ENCODE data around the gene BAIAP2L1. TPM values are rescaled to one million over a fixed set of nuclear protein-coding genes. Genes with fewer than 3 reads are reported as not detected.

BAIAP2L1 gene
- total and polyA plus RNA-seq, 9 of the 15 experiments (the other 6 are each of a cell fraction or from before 2014, with no cell fraction given), result 4.2 to 29.8 (median 15.5) TPM

GRCh38 chr7:98286093-98286539, 114.8 kb downstream of the BAIAP2L1 start:
- CTCF ChIA-PET (ENCODE audit: low intra/inter-chr PET ratio), result no interaction called here
- 16% methylated on average over 13 of the region's 14 CpGs for WGBS (ENCODE audit: insufficient coverage, low coverage, missing lambda C conversion rate)
- Histone ChIP-seq H3K9ac (ENCODE audit: insufficient read depth in 1 of 2, low read depth in 2 of 2, low read length in 2 of 2) (peak overlapping the region in 1 of 2 experiments; percentile 88; a peak in 2 of 4 replicates), H4K20me1 (replicated peaks; ENCODE audit: control insufficient read depth, insufficient read depth, low read length) (peaks cover 5% of the 10 kb centered on the region; the same call in 1 of the 2 replicates), H2AFZ (ENCODE audit: low read depth, low read length) (no peak overlapping the region), H3K79me2 (ENCODE audit: control insufficient read depth, insufficient read depth, low read length) (peaks cover 21% of the 10 kb centered on the region), H3K27me3 (ENCODE audit: control insufficient read depth in 2 of 2, insufficient read depth in 2 of 2, low read length in 2 of 2) (peaks cover 0 to 40% of the 10 kb centered on the region in 2 experiments; a peak in 2 of 5 replicates), H3K9me1 (ENCODE audit: control insufficient read depth, insufficient read depth, low read length) (no peaks in the 10 kb centered on the region), H3K4me3 (no peak overlapping the region), H3K36me3 (ENCODE audit: control insufficient read depth, insufficient read depth, low read length) (peaks cover 26% of the 10 kb centered on the region; the same call in 2 of the 3 replicates), H3K4me2 (ENCODE audit: insufficient read depth, low read length) (no peak overlapping the region), H3K9me3 (replicated peaks; ENCODE audit: control insufficient read depth, insufficient read depth, low read depth, low read length) (no peaks in the 10 kb centered on the region), H3K4me1 (replicated peaks in 1 of 2; ENCODE audit: control insufficient read depth in 2 of 2, insufficient read depth in 2 of 2, low read length in 2 of 2) (peaks cover 9 to 70% of the 10 kb centered on the region in 2 experiments; a peak in 4 of 5 replicates), H3K27ac (ENCODE audit: extremely low read depth, low read depth, low read length) (0 out of 3 replicates have a peak overlapping the region, but pooled peaks have one; percentile 16)
- POLR2A ChIA-PET, result interaction anchor here (1.6 kb wide), 2 partner anchors 50 to 52 kb away, joined by 5 to 8 read pairs; no protein-coding TSS in a partner anchor
- in situ Hi-C loops (cut with MboI) (no loop called here), intact Hi-C loops (cut with micrococcal nuclease) (no loop called here)
- ATAC-seq (peak; percentile 23), FAIRE-seq (no peak), DNase-seq (ENCODE audit: extremely low read depth in 1 of 4, low spot score in 3 of 4) (peak in 3 of 4 experiments; percentile 32 to 41 (median 37))
- no TSS peak for BruUV-seq (replicated peaks)
- TF ChIP-seq CBX1 (IDR thresholded peaks at IDR 0.05; ENCODE audit: low read depth) (0 out of 2 replicates have a peak, but pooled peaks have one; percentile 21), FIP1L1 (IDR thresholded peaks at IDR 0.05; ENCODE audit: low read depth, low read length, poor library complexity, severe bottlenecking) (no peak), CREB1 (IDR thresholded peaks at IDR 0.05) (no peak), CREB1 (CRISPR knock-in tag; IDR thresholded peaks at IDR 0.05) (peak; percentile 33; the same call in 1 of the 2 replicates), ZMIZ1 (IDR thresholded peaks at IDR 0.05; ENCODE audit: low read depth in 2 of 2, low read length in 2 of 2) (no peak), FOXJ3 (CRISPR knock-in tag; IDR thresholded peaks at IDR 0.05) (no peak), MYC (IDR thresholded peaks at IDR 0.05; ENCODE audit: low read depth, low read length) (peak; percentile 86), MYC (CRISPR knock-in tag; IDR thresholded peaks at IDR 0.05; ENCODE audit: borderline replicate concordance, low read depth) (no peak), HMGN3 (IDR thresholded peaks at IDR 0.05; ENCODE audit: borderline replicate concordance, extremely low read depth, insufficient read length, low read depth, low read length) (no peak), ZNF174 (CRISPR knock-in tag; IDR thresholded peaks at IDR 0.05) (no peak), GTF2E2 (tag; IDR thresholded peaks at IDR 0.05) (no peak), TRIM24 (IDR thresholded peaks at IDR 0.05) (peak; percentile 80 to 82), NCOA4 (IDR thresholded peaks at IDR 0.05; ENCODE audit: partially characterized antibody) (no peak), SMARCE1 (IDR thresholded peaks at IDR 0.05) (0 out of 2 replicates have a peak, but pooled peaks have one; percentile 33), IRF9 (tag; IDR thresholded peaks at IDR 0.05) (peak; percentile 36; the same call in 1 of the 2 replicates), KLF16 (IDR thresholded peaks at IDR 0.05) (peak; percentile 30; the same call in 1 of the 2 replicates), DACH1 (IDR thresholded peaks at IDR 0.05; ENCODE audit: partially characterized antibody) (peak; percentile 19), CEBPG (CRISPR knock-in tag; IDR thresholded peaks at IDR 0.05) (peak; percentile 94), CEBPG (tag; conservative IDR thresholded peaks at IDR 0.05 in 1 of 2, IDR thresholded peaks at IDR 0.05 in 1 of 2) (peak; percentile 79 to 86), ASH1L (IDR thresholded peaks at IDR 0.05; ENCODE audit: borderline replicate concordance, low read depth, partially characterized antibody) (no peak)
